GM23338 (cell line): ENCODE data around the gene YPEL1. TPM values are rescaled to one million over a fixed set of nuclear protein-coding genes. Genes with fewer than 3 reads are reported as not detected.
A peak's percentile ranks its signal among the peaks of the same experiment; 100 is the strongest.

Experiments
- ATAC-seq: fragments of 200-7000 bp; cut with Tn5 transposase; 3 replicates; pipeline ENCODE4 v1.9.1; 2020
- DNase-seq: peaks from one replicate; pipeline ENCODE4 v3.0.0-alpha.2; 2015; ENCODE audit warnings: low spot score
- H2AFZ ChIP-seq: fragments of 200-600 bp; sonication (generic); 2 replicates; pipeline ENCODE4 v1.8.0; 2016; ENCODE audit warnings: antibody characterized with exemption, mild to moderate bottlenecking, moderate library complexity
- H3F3A ChIP-seq: fragments of 200-600 bp; sonication (generic); replicated peaks from 2 replicates; pipeline ENCODE4 v1.8.0; 2017; ENCODE audit warnings: antibody characterized with exemption, mixed run types, low read depth
- H3K27ac ChIP-seq: fragments of 200-600 bp; sonication (generic); 2 replicates; pipeline ENCODE4 v1.6.1; 2016; ENCODE audit warnings: low read depth
- H3K27me3 ChIP-seq: fragments of 200-600 bp; sonication (generic); 2 replicates; pipeline ENCODE4 v1.8.0; 2016; ENCODE audit warnings: mild to moderate bottlenecking, mixed run types, moderate library complexity; ENCODE audit not compliant: insufficient read depth
- H3K36me3 ChIP-seq: fragments of 200-600 bp; sonication (generic); 2 replicates; pipeline ENCODE4 v1.8.0; 2016; ENCODE audit warnings: mild to moderate bottlenecking; ENCODE audit not compliant: insufficient read depth
- H3K4me1 ChIP-seq: fragments of 200-600 bp; sonication (generic); 2 replicates; pipeline ENCODE4 v1.8.0; 2016; ENCODE audit warnings: mild to moderate bottlenecking, moderate library complexity; ENCODE audit not compliant: insufficient read depth
- H3K4me2 ChIP-seq: fragments of 200-600 bp; sonication (generic); 2 replicates; pipeline ENCODE4 v1.7.1; 2017; ENCODE audit warnings: mixed run types
- H3K4me3 ChIP-seq: fragments of 200-600 bp; sonication (generic); 2 replicates; pipeline ENCODE4 v1.6.1; 2016; ENCODE audit warnings: mixed run types
- H3K79me2 ChIP-seq: fragments of 200-600 bp; sonication (generic); replicated peaks from 2 replicates; pipeline ENCODE4 v1.8.0; 2017; ENCODE audit warnings: mild to moderate bottlenecking; ENCODE audit not compliant: insufficient read depth
- H3K9me2 ChIP-seq: fragments of 200-600 bp; sonication (generic); 2 replicates; pipeline ENCODE4 v1.8.0; 2017; ENCODE audit not compliant: insufficient read depth
- H4K20me1 ChIP-seq: fragments of 200-600 bp; sonication (generic); replicated peaks from 2 replicates; pipeline ENCODE4 v1.8.0; 2017; ENCODE audit warnings: mild to moderate bottlenecking; ENCODE audit not compliant: insufficient read depth
- H3K27ac Mint-ChIP-seq: 2 replicates; pipeline ENCODE4 v1.8.0; 2020; ENCODE audit warnings: inconsistent platforms, mild to moderate bottlenecking, moderate library complexity, mixed read lengths
- H3K27me3 Mint-ChIP-seq: 3 replicates; pipeline ENCODE4 v1.8.0; 2022; ENCODE audit warnings: low read depth, mild to moderate bottlenecking, moderate library complexity, mixed read lengths, inconsistent platforms; ENCODE audit not compliant: insufficient read depth, poor library complexity
- H3K36me3 Mint-ChIP-seq: 3 replicates; pipeline ENCODE4 v1.8.0; 2021; ENCODE audit warnings: low read depth, mild to moderate bottlenecking, inconsistent platforms, moderate library complexity, mixed read lengths
- H3K4me1 Mint-ChIP-seq: 3 replicates; pipeline ENCODE4 v1.8.0; 2020; ENCODE audit warnings: mild to moderate bottlenecking, inconsistent platforms, mixed read lengths
- H3K4me3 Mint-ChIP-seq: 3 replicates; pipeline ENCODE4 v1.8.0; 2021; ENCODE audit warnings: moderate library complexity, mild to moderate bottlenecking, inconsistent platforms, mixed read lengths
- H3K9me3 Mint-ChIP-seq: 3 replicates; pipeline ENCODE4 v1.8.0; 2020; ENCODE audit warnings: moderate library complexity, mild to moderate bottlenecking, inconsistent platforms, mixed read lengths
- CTCF ChIP-seq, 2 experiments: fragments of 200-600 bp in 1 of 2; sonication (generic) in 1 of 2; conservative IDR thresholded peaks; 2 replicates each; pipeline versions ENCODE4 v1.5.1 to v1.6.1; 2016 to 2017; ENCODE audit warnings: antibody characterized with exemption in 2 of 2, low read depth in 2 of 2, mild to moderate bottlenecking in 2 of 2, moderate library complexity in 1 of 2
- POLR2AphosphoS5 ChIP-seq: IDR thresholded peaks from 2 replicates; pipeline ENCODE4 v1.6.1; 2016; ENCODE audit warnings: antibody characterized with exemption, low read depth
- ZNF114 ChIP-seq: fragments of 250-450 bp; sonication (Bioruptor Pico); IDR thresholded peaks from 2 replicates; pipeline ENCODE4 v1.5.0; 2020; ENCODE audit warnings: mild to moderate bottlenecking, moderate library complexity
- ZNF331 ChIP-seq: fragments of 250-450 bp; sonication (Bioruptor Pico); IDR thresholded peaks from 2 replicates; pipeline ENCODE4 v1.5.0; 2020; ENCODE audit warnings: low read depth, mild to moderate bottlenecking, moderate library complexity
- ZNF462 ChIP-seq: fragments of 250-450 bp; sonication (Bioruptor Pico); IDR thresholded peaks from 2 replicates; pipeline ENCODE4 v1.5.0; 2020; ENCODE audit warnings: mild to moderate bottlenecking, moderate library complexity
- polyA plus RNA-seq: library from polyadenylated mRNA; unstranded; fragments of >200 nt; fragmentation: Nextera tagmentation; extraction: Ambion mirVana; gene quantifications from 2 replicates; pipeline ENCODE4 v1.2.1, GENCODE V29; 2016
- total RNA-seq: library from RNA; depleted of rRNA; stranded (reverse); fragments of >200 nt; shearing (Covaris generic); gene quantifications from 2 replicates; pipeline ENCODE4 v1.2.3, GENCODE V29; 2014

The YPEL1 gene
- total and polyA plus RNA-seq, 2 experiments from 2014 or later, result 4.4 to 6.0 TPM

- peaks cover 20% of the 10 kb centered on the region for H3K4me1 Mint-ChIP-seq
- TF ChIP-seq ZNF331 (no peak), ZNF462 (no peak), POLR2AphosphoS5 (peak; percentile 74; the same call in 1 of the 2 replicates), CTCF (conservative IDR thresholded peaks at IDR 0.05; ENCODE audit: low read depth in 2 of 2) (peak in 1 of 2 experiments; percentile 30; a peak in 3 of 4 replicates), ZNF114 (no peak)
- H3K4me3 Mint-ChIP-seq, result peak overlapping the region; percentile 85
- peaks cover 5% of the 10 kb centered on the region for H3K79me2 ChIP-seq
- H3F3A ChIP-seq, result peaks cover 39% of the 10 kb centered on the region
- peak; percentile 73 for ATAC-seq
- H3K9me3 Mint-ChIP-seq, result no peaks in the 10 kb centered on the region
- no peaks in the 10 kb centered on the region; the same call in 1 of the 2 replicates for H4K20me1 ChIP-seq
- peak overlapping the region; percentile 86; the same call in 1 of the 2 replicates for H3K27ac ChIP-seq
- peak overlapping the region; percentile 66 for H2AFZ ChIP-seq
- H3K27me3 ChIP-seq, result no peaks in the 10 kb centered on the region
- peaks cover 26% of the 10 kb centered on the region for H3K36me3 Mint-ChIP-seq
- peak overlapping the region; percentile 87 for H3K4me2 ChIP-seq
- H3K9me2 ChIP-seq, result no peaks in the 10 kb centered on the region
- peak overlapping the region; percentile 74; the same call in 1 of the 2 replicates for H3K27ac Mint-ChIP-seq
- peaks cover 16% of the 10 kb centered on the region for H3K4me1 ChIP-seq
- peaks cover 13% of the 10 kb centered on the region; the same call in 1 of the 2 replicates for H3K36me3 ChIP-seq
- H3K27me3 Mint-ChIP-seq, result peaks cover 15% of the 10 kb centered on the region
- peak; percentile 86 for DNase-seq
- H3K4me3 ChIP-seq, result peak overlapping the region; percentile 69
These were observed 78.1 kb downstream of the YPEL1 start for GRCh38 chr22:21657360-21658032.
